ENCODE measurements around the gene GGN.
"Not testable (repeated sequence)": the region's sequence is repeated elsewhere in the genome, so short reads cannot be mapped to it uniquely, and the experiment has no call there.

Gene GGN

DNA sequence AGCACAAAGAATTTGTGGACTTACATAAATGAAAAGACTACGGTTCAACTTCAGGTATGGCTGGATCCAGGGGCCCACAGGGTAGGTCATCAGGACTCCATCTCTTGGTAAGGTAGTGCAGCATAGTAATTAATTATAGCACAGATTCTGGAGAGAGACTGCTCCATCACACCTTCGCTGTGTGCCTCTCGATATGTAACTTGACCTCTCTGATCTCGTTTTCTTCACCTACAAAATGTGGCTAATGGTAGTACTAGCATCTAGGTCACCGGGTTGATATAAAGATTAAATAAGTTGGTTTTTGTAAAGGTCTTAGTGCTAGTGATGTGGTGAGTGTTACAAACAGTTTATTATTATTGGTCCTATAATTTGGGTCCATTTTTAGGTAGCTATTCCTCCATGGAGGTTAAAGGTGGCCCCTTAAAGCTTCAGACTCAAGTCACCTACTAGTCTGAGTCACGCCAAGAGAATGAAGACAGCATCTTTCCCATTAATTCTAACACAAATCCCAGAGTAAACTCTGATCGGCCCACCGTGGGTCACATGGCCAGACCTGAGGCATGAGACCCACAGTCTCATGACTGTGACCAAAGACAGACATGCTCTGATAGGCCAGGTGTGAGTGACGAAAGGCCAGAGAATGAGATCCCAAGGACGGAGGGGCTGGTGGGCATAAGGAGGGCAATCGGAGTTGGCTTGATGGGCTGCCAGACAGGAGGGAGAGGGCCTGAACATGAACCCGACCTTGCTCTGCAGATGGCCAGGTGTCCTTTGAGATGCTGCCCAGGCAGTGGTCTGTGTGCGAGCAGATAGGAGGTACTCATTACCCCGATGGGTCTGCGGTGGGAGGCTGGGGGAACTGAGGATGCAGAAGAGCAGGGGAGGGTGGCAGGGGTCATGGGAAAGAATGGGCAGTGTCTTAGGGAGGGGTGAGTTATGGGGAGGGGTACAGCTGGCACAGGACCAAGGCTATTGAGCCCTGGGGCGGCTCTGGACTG, 31.8 kb downstream of the GGN start:
- no peak for TF ChIP-seq POLR2A (IDR thresholded peaks at IDR 0.05; ENCODE audit: low read length)
- TF ChIP-seq GATA1 (IDR thresholded peaks at IDR 0.05; ENCODE audit: low read depth, low read length) = no peak
- no peak for DNase-seq

DNA sequence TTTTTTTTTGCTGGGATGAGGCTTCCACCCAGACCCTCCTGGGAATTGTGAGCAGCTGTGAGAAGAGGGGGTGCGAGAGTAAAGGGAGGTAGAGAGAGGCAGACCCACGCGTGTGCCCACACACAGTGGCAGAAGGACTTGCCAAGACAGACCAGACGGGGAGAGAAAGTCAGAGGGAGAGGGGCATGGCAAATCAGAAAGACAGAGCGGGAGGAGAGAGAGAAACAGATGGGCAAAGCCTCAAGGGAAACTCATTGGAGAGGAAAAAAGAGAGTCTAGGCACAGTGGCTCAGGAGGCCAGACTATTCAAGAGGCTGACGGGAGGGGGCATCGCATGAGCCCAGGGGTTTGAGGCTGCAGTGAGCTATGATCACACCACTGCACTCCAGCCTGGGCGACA, 35.2 kb downstream of the GGN start:
- no peak for DNase-seq
- TF ChIP-seq GATA1 (IDR thresholded peaks at IDR 0.05; ENCODE audit: low read depth, low read length) = no peak
- no peak for TF ChIP-seq POLR2A (IDR thresholded peaks at IDR 0.05; ENCODE audit: low read length)

DNA sequence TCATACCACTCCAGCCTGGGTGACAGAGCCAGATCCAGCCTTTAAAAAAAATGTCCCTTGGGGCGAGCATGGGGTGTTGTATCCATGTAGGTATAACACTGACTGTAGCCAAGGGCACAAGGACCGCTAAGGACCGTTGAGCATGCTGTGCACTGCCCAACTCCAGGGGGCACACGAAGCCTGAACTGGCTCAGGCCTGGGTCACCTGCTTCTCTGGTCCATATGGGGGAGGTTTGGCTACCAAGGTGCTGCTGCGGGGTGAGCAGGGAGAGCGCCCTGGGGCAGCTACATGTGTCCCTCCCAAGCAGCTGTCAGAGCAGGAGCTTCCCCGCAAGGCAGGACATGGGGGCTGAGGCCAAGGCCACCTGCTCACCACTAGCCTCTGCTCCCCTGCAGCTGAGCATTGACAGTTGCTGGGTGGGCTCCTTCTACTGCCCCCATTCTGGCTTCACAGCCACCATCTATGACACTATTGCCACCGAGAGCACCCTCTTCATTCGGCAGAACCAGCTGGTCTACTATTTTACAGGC, 35.9 kb downstream of the GGN start:
- no peak for TF ChIP-seq POLR2A (IDR thresholded peaks at IDR 0.05; ENCODE audit: low read length)
- TF ChIP-seq GATA1 (IDR thresholded peaks at IDR 0.05; ENCODE audit: low read depth, low read length) = no peak

DNA sequence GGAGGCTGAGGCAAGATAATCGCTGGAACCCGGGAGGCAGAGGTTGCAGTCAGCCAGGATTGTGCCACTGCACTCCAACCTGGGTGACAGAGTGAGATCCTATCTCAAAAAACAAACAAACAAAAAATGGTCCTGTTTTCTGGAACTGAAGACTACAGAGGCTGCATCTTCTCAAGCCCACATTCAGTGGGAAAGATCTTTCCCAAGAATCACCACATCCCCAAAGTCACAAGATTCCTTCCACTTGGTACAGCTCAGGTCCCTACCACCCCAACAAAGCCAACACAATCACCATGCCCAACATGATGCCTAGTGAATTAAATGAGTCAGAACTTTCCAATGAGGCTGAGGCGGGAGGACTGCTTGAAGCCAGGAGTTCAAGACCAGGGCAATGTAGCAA, 37.0 kb downstream of the GGN start:
- TF ChIP-seq GATA1 (IDR thresholded peaks at IDR 0.05; ENCODE audit: low read depth, low read length) = no peak
- TF ChIP-seq POLR2A (IDR thresholded peaks at IDR 0.05; ENCODE audit: low read length) = no peak

More for the DNA sequence above, 35.9 kb downstream of the GGN start:
- DNase-seq = no peak

DNA sequence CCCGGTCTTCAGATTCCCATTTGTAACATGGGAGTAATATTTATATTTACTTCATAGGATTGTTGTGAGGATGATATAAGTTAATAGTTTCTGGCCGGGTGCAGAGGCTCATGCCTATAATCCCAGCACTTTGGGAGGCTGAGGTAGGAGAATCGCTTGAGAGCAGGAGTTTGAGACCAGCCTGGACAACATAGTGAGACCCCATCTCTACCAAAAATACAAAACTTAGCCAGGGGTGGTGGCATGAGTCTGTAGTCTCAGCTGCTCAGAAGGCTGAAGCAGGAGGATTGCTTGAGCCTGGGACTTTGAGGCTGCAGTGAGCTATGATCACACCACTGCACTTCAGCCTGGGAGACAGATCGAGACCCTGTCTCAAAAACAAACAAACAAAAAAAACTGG, 41.0 kb downstream of the GGN start:
- DNase-seq = no peak
- TF ChIP-seq POLR2A (IDR thresholded peaks at IDR 0.05; ENCODE audit: low read length) (no peak), GATA1 (IDR thresholded peaks at IDR 0.05; ENCODE audit: low read depth, low read length) (no peak)

More for the DNA sequence above, 37.0 kb downstream of the GGN start:
- no peak for DNase-seq

DNA sequence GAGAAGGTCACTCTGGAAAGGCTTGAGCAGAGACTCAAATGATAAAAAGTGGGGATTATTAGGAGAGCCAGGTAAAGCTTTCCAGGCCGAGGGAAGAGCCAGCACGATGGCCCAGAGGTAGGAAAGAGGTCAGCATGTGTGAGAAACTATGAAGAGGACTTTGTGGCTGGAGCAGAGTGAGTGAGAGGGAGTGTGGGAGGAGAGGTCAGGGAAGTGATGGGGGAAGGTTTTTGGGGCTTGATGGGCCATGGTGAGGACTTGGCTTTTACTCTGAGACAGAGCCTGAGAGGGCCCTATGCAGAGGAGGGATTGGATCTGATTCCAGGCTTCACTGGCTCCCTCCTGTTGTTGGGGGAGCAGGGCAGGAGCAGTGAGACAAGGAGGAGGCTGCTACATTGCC, 46.9 kb downstream of the GGN start:
- no peak for TF ChIP-seq POLR2A (IDR thresholded peaks at IDR 0.05; ENCODE audit: low read length)
- no peak for TF ChIP-seq GATA1 (IDR thresholded peaks at IDR 0.05; ENCODE audit: low read depth, low read length)
- DNase-seq = no peak

DNA sequence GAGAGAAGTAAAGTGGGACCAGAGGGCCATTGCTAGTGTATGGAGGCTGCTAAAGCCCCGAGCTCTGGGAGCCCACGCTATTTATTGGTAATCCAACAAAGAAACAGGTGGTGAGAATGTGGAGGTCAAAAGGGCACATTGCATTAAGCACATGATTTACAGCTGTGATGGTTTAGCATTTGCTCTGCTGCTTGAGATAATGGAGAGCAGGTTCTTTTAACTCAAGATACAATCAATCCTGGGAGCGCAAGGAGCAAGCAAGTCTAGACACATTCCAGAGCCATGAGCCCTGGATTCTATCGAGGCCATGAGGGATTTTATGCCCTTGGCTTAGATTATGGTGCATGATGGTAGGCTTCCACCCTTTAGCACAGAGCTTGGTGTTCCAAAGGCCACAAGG, 48.8 kb downstream of the GGN start:
- DNase-seq = not testable (repeated sequence)

DNA sequence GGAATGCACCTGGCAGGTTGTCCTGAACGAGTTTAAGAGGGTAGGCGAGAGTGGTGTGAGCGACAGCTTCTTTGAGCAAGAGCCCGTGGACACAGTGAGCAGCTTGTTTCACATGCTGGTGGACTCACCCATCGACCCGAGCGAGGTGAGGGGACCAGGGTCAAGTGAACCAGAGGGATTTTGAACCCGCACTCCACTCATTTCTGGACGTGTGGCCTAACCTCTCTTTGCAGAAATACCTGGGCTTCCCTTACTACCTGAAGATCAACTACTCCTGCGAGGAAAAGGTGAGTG, 50.5 kb downstream of the GGN start:
- TF ChIP-seq POLR2A (IDR thresholded peaks at IDR 0.05; ENCODE audit: low read length) = no peak
- no peak for TF ChIP-seq GATA1 (IDR thresholded peaks at IDR 0.05; ENCODE audit: low read depth, low read length)
- DNase-seq = no peak

DNA sequence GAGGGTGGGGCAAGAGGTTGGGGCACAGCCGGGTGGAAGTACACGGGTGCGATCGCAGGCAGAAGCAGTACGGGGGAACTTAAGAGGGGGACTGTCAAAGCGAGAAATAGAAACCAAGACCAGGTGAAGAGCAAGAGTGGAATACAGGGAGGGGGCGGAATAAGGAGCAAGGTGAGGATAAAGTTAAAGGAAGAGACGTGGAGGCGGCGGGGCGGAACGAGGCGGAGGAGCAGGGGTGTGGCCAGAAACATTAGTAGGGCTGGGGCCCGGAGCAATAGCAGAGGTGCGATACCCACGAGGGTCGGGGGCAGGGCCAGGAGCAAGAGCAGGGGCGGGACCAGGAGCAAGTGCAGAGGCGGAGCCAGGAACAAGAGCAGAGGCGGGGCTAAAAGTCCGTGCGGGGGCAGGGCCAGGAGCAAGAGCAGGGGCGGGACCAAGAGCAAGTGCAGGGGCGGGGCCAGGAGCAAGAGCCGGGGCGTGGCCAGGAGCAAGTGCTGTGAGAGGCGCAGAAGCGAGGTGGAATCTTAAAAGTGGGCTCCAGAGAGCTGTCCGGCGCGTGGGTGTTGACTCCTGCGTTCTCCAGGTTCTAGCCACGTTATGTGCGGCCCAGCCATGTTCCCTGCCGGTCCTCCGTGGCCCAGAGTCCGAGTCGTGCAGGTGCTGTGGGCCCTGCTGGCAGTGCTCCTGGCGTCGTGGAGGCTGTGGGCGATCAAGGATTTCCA, 51.0 kb downstream of the GGN start:
- TF ChIP-seq POLR2A (IDR thresholded peaks at IDR 0.05; ENCODE audit: low read length) (no peak), GATA1 (IDR thresholded peaks at IDR 0.05; ENCODE audit: low read depth, low read length) (no peak)
- DNase-seq = peak; percentile 98 to 99

DNA sequence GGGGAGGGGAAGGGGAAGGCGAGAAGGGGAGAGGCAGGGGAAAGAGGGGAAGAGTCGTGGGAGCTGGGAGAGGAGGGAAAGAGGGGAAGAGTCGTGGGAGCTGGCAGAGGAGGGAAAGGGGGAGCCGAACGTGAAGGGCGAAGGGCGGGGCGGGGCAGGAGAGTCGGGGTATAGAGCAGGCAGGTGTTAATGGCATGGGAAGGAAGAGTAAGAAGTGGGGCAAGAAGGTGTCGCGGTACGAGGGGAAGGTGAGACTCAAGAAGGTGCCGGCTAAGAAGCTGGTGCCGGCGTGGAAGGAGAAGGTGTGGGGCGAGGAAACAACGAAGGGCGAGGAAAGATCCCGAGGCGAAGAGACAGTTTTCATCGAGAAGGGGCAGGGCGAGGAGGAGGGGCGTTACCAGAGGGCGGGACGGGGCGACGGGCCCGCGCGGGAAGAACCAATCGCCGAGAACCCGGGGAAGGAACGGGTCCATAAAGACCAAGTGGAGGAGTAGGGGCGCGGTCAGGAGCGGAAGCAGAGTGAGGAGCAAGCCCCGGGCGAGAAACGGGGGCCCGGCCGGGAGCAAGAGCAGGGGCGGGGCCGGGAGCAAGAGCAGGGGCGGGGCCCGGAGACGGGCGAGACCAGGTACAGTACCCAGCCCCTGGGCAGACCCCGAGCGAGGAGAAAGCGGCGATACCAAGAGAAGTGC, 51.7 kb downstream of the GGN start:
- TF ChIP-seq GATA1 (IDR thresholded peaks at IDR 0.05; ENCODE audit: low read depth, low read length) (no peak), POLR2A (IDR thresholded peaks at IDR 0.05; ENCODE audit: low read length) (peak; percentile 67)
- peak; percentile 95 for DNase-seq

All from erythroblast (primary cell).